Activated naive CD8-positive, alpha-beta T cell treated with anti-CD3 and anti-CD28 coated beads, Interleukin-2, amount 10 ng/mL, durations not matched to agents 7 days and 5 days (primary cell): ENCODE measurements around the gene IFT74. TPM values are rescaled to one million over a fixed set of nuclear protein-coding genes. Genes with fewer than 3 reads are reported as not detected.

Experiments
- ATAC-seq: fragments of 150-1000 bp; cut with Tn5 transposase; one replicate; pipeline ENCODE4 v1.10.0; 2021; ENCODE audit warnings: low read depth, moderate library complexity
- POLR2A ChIA-PET: fragments of 350-600 bp; sonication (Branson Sonifier 250); formaldehyde crosslinking; loops from one replicate; lab custom pipeline; 2021; ENCODE audit warnings: antibody characterized with exemption; lab: Charles Lee
- DNase-seq: peaks from one replicate; pipeline ENCODE4 v3.0.0; 2021
- H3K27ac Mint-ChIP-seq: one replicate; pipeline ENCODE4 v1.8.0; 2022; ENCODE audit warnings: mild to moderate bottlenecking, mixed read lengths
- H3K27me3 Mint-ChIP-seq: one replicate; pipeline ENCODE4 v1.8.0; 2022; ENCODE audit warnings: mild to moderate bottlenecking, moderate library complexity, mixed read lengths
- H3K36me3 Mint-ChIP-seq: one replicate; pipeline ENCODE4 v1.8.0; 2021; ENCODE audit warnings: mild to moderate bottlenecking, mixed read lengths
- H3K4me1 Mint-ChIP-seq: one replicate; pipeline ENCODE4 v1.8.0; 2021; ENCODE audit warnings: mixed read lengths
- H3K4me3 Mint-ChIP-seq: one replicate; pipeline ENCODE4 v1.8.0; 2022; ENCODE audit warnings: mild to moderate bottlenecking, moderate library complexity, mixed read lengths
- H3K9me3 Mint-ChIP-seq: one replicate; pipeline ENCODE4 v1.8.0; 2021; ENCODE audit warnings: mixed read lengths
- total RNA-seq, 2 experiments: library from RNA; stranded (reverse); gene quantifications; one replicate each; pipeline ENCODE4 v1.2.3, GENCODE V29; 2021

The IFT74 gene
- total RNA-seq, 2 experiments from 2014 or later, result 9.2 to 10.1 TPM

- ATAC-seq (no peak), DNase-seq (no peak)
- Mint-ChIP-seq H3K27ac (peak overlapping the region; percentile 97), H3K4me3 (peak overlapping the region; percentile 95), H3K36me3 (peaks cover 15% of the 10 kb centered on the region), H3K9me3 (no peaks in the 10 kb centered on the region), H3K4me1 (peaks cover 32% of the 10 kb centered on the region), H3K27me3 (no peaks in the 10 kb centered on the region)
- POLR2A ChIA-PET, result interaction anchor here (0.8 to 2.3 kb wide), 6 partner anchors 8 to 625 kb away, joined by 3 to 38 read pairs (median 3); partner anchors contain the start of genes C9orf72, CAAP1 and IFT74
Observed at GRCh38 chr9:26947736-26948135, 8.5 kb upstream of the IFT74 start.

- no peak overlapping the region for H3K27ac Mint-ChIP-seq
- H3K27me3 Mint-ChIP-seq, result no peaks in the 10 kb centered on the region
- peaks cover 4% of the 10 kb centered on the region for H3K36me3 Mint-ChIP-seq
- H3K9me3 Mint-ChIP-seq, result no peaks in the 10 kb centered on the region
- peaks cover 29% of the 10 kb centered on the region for H3K4me1 Mint-ChIP-seq
- POLR2A ChIA-PET, result no interaction called here
- no peak for ATAC-seq
- DNase-seq, result no peak
- no peak overlapping the region for H3K4me3 Mint-ChIP-seq
Observed at GRCh38 chr9:26949637-26950069, 6.6 kb upstream of the IFT74 start.

GRCh38 chr9:26950521-26950920 lies 5.7 kb upstream of the IFT74 start:
- Mint-ChIP-seq H3K27ac (no peak overlapping the region), H3K4me3 (no peak overlapping the region), H3K27me3 (no peaks in the 10 kb centered on the region), H3K4me1 (peaks cover 31% of the 10 kb centered on the region), H3K36me3 (peaks cover 4% of the 10 kb centered on the region), H3K9me3 (no peaks in the 10 kb centered on the region)
- ATAC-seq, result no peak
- POLR2A ChIA-PET, result no interaction called here
- DNase-seq, result no peak

GRCh38 chr9:26951794-26952193 lies 4.4 kb upstream of the IFT74 start:
- ATAC-seq (no peak), DNase-seq (no peak)
- Mint-ChIP-seq H3K27ac (no peak overlapping the region), H3K36me3 (no peaks in the 10 kb centered on the region), H3K27me3 (no peaks in the 10 kb centered on the region), H3K9me3 (no peaks in the 10 kb centered on the region), H3K4me3 (no peak overlapping the region), H3K4me1 (peaks cover 29% of the 10 kb centered on the region)
- POLR2A ChIA-PET, result interaction anchor here (1.4 kb wide), 1 partner anchor 11 kb away, joined by 3 read pairs; no protein-coding TSS in a partner anchor

- peak; percentile 15 for ATAC-seq
- H3K9me3 Mint-ChIP-seq, result no peaks in the 10 kb centered on the region
- H3K27ac Mint-ChIP-seq, result peak overlapping the region; percentile 82
- POLR2A ChIA-PET, result interaction anchor here (2.0 kb wide), 1 partner anchor 9 kb away, joined by 9 read pairs; no protein-coding TSS in a partner anchor
- H3K36me3 Mint-ChIP-seq, result no peaks in the 10 kb centered on the region
- H3K4me1 Mint-ChIP-seq, result peaks cover 26% of the 10 kb centered on the region
- DNase-seq, result no peak
- H3K4me3 Mint-ChIP-seq, result peak overlapping the region; percentile 49
- no peaks in the 10 kb centered on the region for H3K27me3 Mint-ChIP-seq
Observed at GRCh38 chr9:26954050-26954508, 2.1 kb upstream of the IFT74 start.

- Mint-ChIP-seq H3K27ac (peak overlapping the region; percentile 92), H3K36me3 (no peaks in the 10 kb centered on the region), H3K9me3 (no peaks in the 10 kb centered on the region), H3K27me3 (no peaks in the 10 kb centered on the region), H3K4me1 (peaks cover 26% of the 10 kb centered on the region), H3K4me3 (peak overlapping the region; percentile 86)
- no peak for DNase-seq
- no peak for ATAC-seq
- POLR2A ChIA-PET, result interaction anchor here (0.8 to 2.4 kb wide), 7 partner anchors 8 to 618 kb away, joined by 3 to 38 read pairs (median 7); partner anchors contain the start of genes C9orf72, CAAP1 and PLAA
Observed at GRCh38 chr9:26955222-26955903, 849 bp upstream of the IFT74 start.

GRCh38 chr9:26956860-26957233 lies 635 bp downstream of the IFT74 start:
- H3K4me3 Mint-ChIP-seq, result peak overlapping the region; percentile 86
- no peaks in the 10 kb centered on the region for H3K27me3 Mint-ChIP-seq
- no peak for DNase-seq
- H3K27ac Mint-ChIP-seq, result peak overlapping the region; percentile 92
- peaks cover 26% of the 10 kb centered on the region for H3K4me1 Mint-ChIP-seq
- peaks cover 3% of the 10 kb centered on the region for H3K36me3 Mint-ChIP-seq
- POLR2A ChIA-PET, result interaction anchor here (0.5 to 2.4 kb wide), 5 partner anchors 9 to 616 kb away, joined by 3 to 38 read pairs (median 7); partner anchors contain the start of genes C9orf72, CAAP1 and PLAA
- no peaks in the 10 kb centered on the region for H3K9me3 Mint-ChIP-seq
- ATAC-seq, result no peak

- Mint-ChIP-seq H3K4me1 (no peaks in the 10 kb centered on the region), H3K4me3 (no peak overlapping the region), H3K27me3 (no peaks in the 10 kb centered on the region), H3K27ac (no peak overlapping the region), H3K36me3 (peaks cover 7% of the 10 kb centered on the region), H3K9me3 (no peaks in the 10 kb centered on the region)
- POLR2A ChIA-PET, result no interaction called here
- no peak for DNase-seq
- ATAC-seq, result no peak
Observed at GRCh38 chr9:26971721-26972120, 15.5 kb downstream of the IFT74 start.

- POLR2A ChIA-PET, result no interaction called here
- no peaks in the 10 kb centered on the region for H3K9me3 Mint-ChIP-seq
Observed at GRCh38 chr9:26973989-26974388, 17.8 kb downstream of the IFT74 start.

GRCh38 chr9:26974927-26975326 lies 18.7 kb downstream of the IFT74 start:
- no peaks in the 10 kb centered on the region for H3K27me3 Mint-ChIP-seq
- H3K4me1 Mint-ChIP-seq, result no peaks in the 10 kb centered on the region
- DNase-seq, result no peak
- H3K36me3 Mint-ChIP-seq, result peaks cover 2% of the 10 kb centered on the region
- POLR2A ChIA-PET, result no interaction called here
- H3K4me3 Mint-ChIP-seq, result no peak overlapping the region
- no peaks in the 10 kb centered on the region for H3K9me3 Mint-ChIP-seq
- ATAC-seq, result no peak
- no peak overlapping the region for H3K27ac Mint-ChIP-seq

More at GRCh38 chr9:26973989-26974388, 17.8 kb downstream of the IFT74 start:
- no peak overlapping the region for H3K27ac Mint-ChIP-seq
- ATAC-seq (no peak), DNase-seq (no peak)
- H3K36me3 Mint-ChIP-seq, result peaks cover 5% of the 10 kb centered on the region
- H3K4me1 Mint-ChIP-seq, result no peaks in the 10 kb centered on the region
- H3K4me3 Mint-ChIP-seq, result no peak overlapping the region
- no peaks in the 10 kb centered on the region for H3K27me3 Mint-ChIP-seq

- POLR2A ChIA-PET, result no interaction called here
- Mint-ChIP-seq H3K36me3 (no peaks in the 10 kb centered on the region), H3K9me3 (no peaks in the 10 kb centered on the region), H3K4me3 (no peak overlapping the region), H3K4me1 (no peaks in the 10 kb centered on the region), H3K27me3 (no peaks in the 10 kb centered on the region), H3K27ac (no peak overlapping the region)
- ATAC-seq, result no peak
- DNase-seq, result no peak
Observed at GRCh38 chr9:26975728-26976707, 19.8 kb downstream of the IFT74 start.

GRCh38 chr9:26983340-26983739 lies 27.1 kb downstream of the IFT74 start:
- peaks cover 5% of the 10 kb centered on the region for H3K36me3 Mint-ChIP-seq
- H3K27ac Mint-ChIP-seq, result no peak overlapping the region
- H3K4me1 Mint-ChIP-seq, result no peaks in the 10 kb centered on the region
- ATAC-seq, result no peak
- POLR2A ChIA-PET, result no interaction called here
- H3K9me3 Mint-ChIP-seq, result no peaks in the 10 kb centered on the region
- no peak overlapping the region for H3K4me3 Mint-ChIP-seq
- H3K27me3 Mint-ChIP-seq, result no peaks in the 10 kb centered on the region
- DNase-seq, result no peak

- DNase-seq (no peak), ATAC-seq (no peak)
- H3K36me3 Mint-ChIP-seq, result no peaks in the 10 kb centered on the region
- no peaks in the 10 kb centered on the region for H3K27me3 Mint-ChIP-seq
- no peak overlapping the region for H3K27ac Mint-ChIP-seq
- H3K4me1 Mint-ChIP-seq, result no peaks in the 10 kb centered on the region
- H3K9me3 Mint-ChIP-seq, result no peaks in the 10 kb centered on the region
- no peak overlapping the region for H3K4me3 Mint-ChIP-seq
- POLR2A ChIA-PET, result no interaction called here
Observed at GRCh38 chr9:26995810-26996209, 39.6 kb downstream of the IFT74 start.
